Fibroblast of villous mesenchyme (primary cell): ENCODE measurements around the gene ENOSF1. TPM values are rescaled to one million over a fixed set of nuclear protein-coding genes. Genes with fewer than 3 reads are reported as not detected.

Experiments used
- DNase-seq: peaks from one replicate; pipeline ENCODE4 v3.0.0-alpha.2; 2010; ENCODE audit warnings: low read depth
- H3K4me3 ChIP-seq: 2 replicates; pipeline ENCODE4 v1.5.1; 2011; ENCODE audit warnings: low read depth, mild to moderate bottlenecking, low read length
- CTCF ChIP-seq: IDR thresholded peaks from 2 replicates; pipeline ENCODE4 v1.5.1; 2012; ENCODE audit warnings: low read depth, mild to moderate bottlenecking, low read length; ENCODE audit not compliant: insufficient read depth
- total RNA-seq: library from RNA; depleted of rRNA; stranded (reverse); fragments of >200 nt; gene quantifications from 2 replicates; pipeline ENCODE4 v1.2.3, GENCODE V29; 2012

ENOSF1 gene
- total RNA-seq, 1 donor, result 31.1 TPM

- peak; percentile 53 for DNase-seq
Measured at GRCh38 chr18:657311-658000, 55.0 kb downstream of the ENOSF1 start, which contains the start of gene TYMS. TSS of gene TYMS (plus strand) at chr18:657653. CDS start at chr18:657743, 90 bp downstream.

DNA sequence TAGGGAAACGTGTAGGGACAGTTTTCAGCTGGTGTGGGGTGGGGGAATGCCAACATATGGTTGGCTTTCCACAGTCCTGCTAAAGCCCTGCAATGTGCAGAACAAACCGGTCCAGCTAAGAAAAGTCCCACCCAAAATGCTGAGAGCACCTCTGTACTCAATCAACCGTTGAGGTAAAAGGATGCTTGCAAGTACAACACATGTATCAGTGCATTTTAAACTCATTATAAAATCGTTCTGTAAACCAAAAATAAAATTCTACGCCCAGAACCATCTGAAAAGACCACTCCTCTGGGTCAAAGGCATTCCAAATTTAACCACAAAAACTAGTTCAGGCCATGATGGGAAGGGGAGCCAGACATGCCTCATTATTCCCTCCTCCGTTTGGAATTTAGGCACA lies 57.0 kb downstream of the ENOSF1 start:
- TF ChIP-seq CTCF, result no peak
- DNase-seq, result no peak
- no peak overlapping the region for H3K4me3 ChIP-seq

More at GRCh38 chr18:657311-658000, 55.0 kb downstream of the ENOSF1 start, which contains the start of gene TYMS:
- TF ChIP-seq CTCF, result no peak
- H3K4me3 ChIP-seq, result peak within 1 kb of the TSS; percentile 81

DNA sequence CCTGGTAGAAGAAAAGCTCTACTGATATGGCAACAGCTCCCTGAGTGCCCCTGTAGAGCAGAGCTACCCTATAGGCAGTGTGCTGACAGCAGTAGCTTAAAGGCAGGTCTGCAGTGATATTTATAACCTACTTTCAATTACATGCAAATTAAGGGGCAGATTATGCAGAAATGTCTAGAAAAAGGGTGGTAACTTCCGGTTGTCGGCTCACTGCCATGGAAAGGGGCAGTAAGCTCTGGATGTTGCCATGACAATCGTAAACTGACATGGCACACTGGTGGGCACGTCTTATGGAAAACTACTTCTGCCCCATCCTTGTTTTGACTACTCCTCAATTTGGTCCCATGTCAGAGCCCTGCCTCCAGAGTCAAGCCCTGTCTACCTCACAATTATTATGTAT lies 57.8 kb downstream of the ENOSF1 start:
- TF ChIP-seq CTCF, result no peak
- no peak for DNase-seq
- no peak overlapping the region for H3K4me3 ChIP-seq

GRCh38 chr18:653512-653911 lies 58.9 kb downstream of the ENOSF1 start:
- DNase-seq, result no peak
- no peak overlapping the region for H3K4me3 ChIP-seq
- TF ChIP-seq CTCF, result no peak

GRCh38 chr18:652131-652530 lies 60.3 kb downstream of the ENOSF1 start:
- H3K4me3 ChIP-seq, result no peak overlapping the region
- no peak for TF ChIP-seq CTCF
- peak; percentile 13 for DNase-seq

GRCh38 chr18:650428-650858 lies 62.0 kb downstream of the ENOSF1 start:
- H3K4me3 ChIP-seq, result no peak overlapping the region
- no peak for TF ChIP-seq CTCF
- DNase-seq, result no peak

GRCh38 chr18:649341-649740 lies 63.1 kb downstream of the ENOSF1 start:
- H3K4me3 ChIP-seq, result no peak overlapping the region
- no peak for TF ChIP-seq CTCF
- DNase-seq, result no peak
